PC-9 (cell line): ENCODE results near the gene AKAP13. TPM values are rescaled to one million over a fixed set of nuclear protein-coding genes. Genes with fewer than 3 reads are reported as not detected.

Experiments used
- BruUV-seq: library from RNA; stranded (reverse); fragments of 400-500 nt; replicated peaks from 2 replicates; lab custom pipeline; 2021; lab: Mats Ljungman, UMichigan
- CTCF ChIA-PET: fragments of 300-600 bp; sonication (Branson Sonifier 250); formaldehyde crosslinking; loops from one replicate; lab custom pipeline; 2022; ENCODE audit warnings: antibody characterized with exemption; lab: Charles Lee
- POLR2A ChIA-PET: fragments of 300-600 bp; sonication (Branson Sonifier 250); formaldehyde crosslinking; loops from one replicate; lab custom pipeline; 2022; ENCODE audit warnings: antibody characterized with exemption; ENCODE audit not compliant: unreplicated experiment; lab: Charles Lee
- DNase-seq, 2 experiments: peaks; one replicate each; pipeline versions ENCODE4 v3.0.0 to v3.0.0-alpha.2; 2015 to 2022; ENCODE audit warnings: mixed read lengths in 1 of 2
- H2AFZ ChIP-seq: fragments of 200-600 bp; sonication (generic); 2 replicates; pipeline ENCODE4 v1.8.1; 2017; ENCODE audit warnings: antibody characterized with exemption
- H3F3A ChIP-seq: fragments of 200-600 bp; sonication (generic); 2 replicates; pipeline ENCODE4 v1.8.1; 2017; ENCODE audit warnings: antibody characterized with exemption, mild to moderate bottlenecking, low read depth; ENCODE audit not compliant: insufficient read depth
- H3K27ac ChIP-seq: fragments of 200-600 bp; sonication (generic); 2 replicates; pipeline ENCODE4 v1.6.1; 2016; ENCODE audit warnings: mixed run types
- H3K27me3 ChIP-seq: fragments of 200-600 bp; sonication (generic); 2 replicates; pipeline ENCODE4 v1.6.1; 2016; ENCODE audit warnings: low read depth, mixed run types; ENCODE audit not compliant: insufficient read depth
- H3K36me3 ChIP-seq: fragments of 200-600 bp; sonication (generic); 2 replicates; pipeline ENCODE4 v1.6.1; 2016; ENCODE audit warnings: low read depth, mixed run types
- H3K4me1 ChIP-seq: fragments of 200-600 bp; sonication (generic); replicated peaks from 2 replicates; pipeline ENCODE4 v1.6.1; 2016; ENCODE audit warnings: mixed run types; ENCODE audit not compliant: insufficient read depth
- H3K4me2 ChIP-seq: fragments of 200-600 bp; sonication (generic); 2 replicates; pipeline ENCODE4 v1.6.1; 2017; ENCODE audit warnings: mixed run types
- H3K4me3 ChIP-seq: fragments of 200-600 bp; sonication (generic); 2 replicates; pipeline ENCODE4 v1.6.1; 2016; ENCODE audit warnings: mixed run types
- H3K79me2 ChIP-seq: fragments of 200-600 bp; sonication (generic); 2 replicates; pipeline ENCODE4 v1.6.1; 2017; ENCODE audit warnings: low read depth, mixed run types
- H3K9me2 ChIP-seq: fragments of 200-600 bp; sonication (generic); 2 replicates; pipeline ENCODE4 v1.8.1; 2017; ENCODE audit warnings: mild to moderate bottlenecking; ENCODE audit not compliant: insufficient read depth
- H3K9me3 ChIP-seq: fragments of 200-600 bp; sonication (generic); 2 replicates; pipeline ENCODE4 v1.8.1; 2016; ENCODE audit warnings: low read depth; ENCODE audit not compliant: insufficient read depth
- H4K20me1 ChIP-seq: fragments of 200-600 bp; sonication (generic); 2 replicates; pipeline ENCODE4 v1.8.1; 2017; ENCODE audit not compliant: insufficient read depth
- EZH2 ChIP-seq: fragments of 200-600 bp; sonication (generic); IDR thresholded peaks from 2 replicates; pipeline ENCODE4 v1.8.0; 2017; ENCODE audit warnings: antibody characterized with exemption, low read depth
- intact Hi-C: fragments of 100-400 bp; cut with micrococcal nuclease; formaldehyde crosslinking; loops from one replicate; pipeline ENCODE4 v1.10.0; 2022; ENCODE audit not compliant: unreplicated experiment
- total RNA-seq: library from RNA; stranded (reverse); gene quantifications from 2 replicates; pipeline ENCODE4 v1.2.3, GENCODE V29; 2021
- TF ChIP-seq, protein P1 (sequence below): fragments of 200-600 bp; sonication (generic); conservative IDR thresholded peaks from 2 replicates; pipeline ENCODE4 v1.6.1; 2017; ENCODE audit warnings: mixed run types, antibody characterized with exemption, mild to moderate bottlenecking, moderate library complexity

Gene AKAP13
- total RNA-seq, 1 experiment from 2014 or later = 82.5 TPM

- intact Hi-C loops = no loop called here
Measured at GRCh38 chr15:85564686-85565085, 184.3 kb downstream of the AKAP13 start.

GRCh38 chr15:85568261-85568808 lies 187.9 kb downstream of the AKAP13 start:
- no peak for TF ChIP-seq EZH2
- TF ChIP-seq, protein P1, sequence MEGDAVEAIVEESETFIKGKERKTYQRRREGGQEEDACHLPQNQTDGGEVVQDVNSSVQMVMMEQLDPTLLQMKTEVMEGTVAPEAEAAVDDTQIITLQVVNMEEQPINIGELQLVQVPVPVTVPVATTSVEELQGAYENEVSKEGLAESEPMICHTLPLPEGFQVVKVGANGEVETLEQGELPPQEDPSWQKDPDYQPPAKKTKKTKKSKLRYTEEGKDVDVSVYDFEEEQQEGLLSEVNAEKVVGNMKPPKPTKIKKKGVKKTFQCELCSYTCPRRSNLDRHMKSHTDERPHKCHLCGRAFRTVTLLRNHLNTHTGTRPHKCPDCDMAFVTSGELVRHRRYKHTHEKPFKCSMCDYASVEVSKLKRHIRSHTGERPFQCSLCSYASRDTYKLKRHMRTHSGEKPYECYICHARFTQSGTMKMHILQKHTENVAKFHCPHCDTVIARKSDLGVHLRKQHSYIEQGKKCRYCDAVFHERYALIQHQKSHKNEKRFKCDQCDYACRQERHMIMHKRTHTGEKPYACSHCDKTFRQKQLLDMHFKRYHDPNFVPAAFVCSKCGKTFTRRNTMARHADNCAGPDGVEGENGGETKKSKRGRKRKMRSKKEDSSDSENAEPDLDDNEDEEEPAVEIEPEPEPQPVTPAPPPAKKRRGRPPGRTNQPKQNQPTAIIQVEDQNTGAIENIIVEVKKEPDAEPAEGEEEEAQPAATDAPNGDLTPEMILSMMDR = no peak
- no peak overlapping the region for H3K27ac ChIP-seq
- no peak for DNase-seq
- 0 out of 2 replicates have a peak, but pooled peaks cover 5% of the 10 kb centered on the region for H3K36me3 ChIP-seq
- peaks cover 3% of the 10 kb centered on the region; the same call in 1 of the 2 replicates for H3F3A ChIP-seq
- H2AFZ ChIP-seq = no peak overlapping the region
- H3K79me2 ChIP-seq = peaks cover 6% of the 10 kb centered on the region
- H3K9me2 ChIP-seq = no peaks in the 10 kb centered on the region
- no peak overlapping the region for H3K4me3 ChIP-seq
- H3K27me3 ChIP-seq = no peaks in the 10 kb centered on the region
- H3K4me2 ChIP-seq = no peak overlapping the region
- no TSS peak for BruUV-seq
- CTCF ChIA-PET = no interaction called here
- H3K9me3 ChIP-seq = no peaks in the 10 kb centered on the region
- peaks cover 4% of the 10 kb centered on the region; the same call in 1 of the 2 replicates for H4K20me1 ChIP-seq
- intact Hi-C loops = no loop called here
- POLR2A ChIA-PET = no interaction called here
- H3K4me1 ChIP-seq = no peaks in the 10 kb centered on the region

More at GRCh38 chr15:85564686-85565085, 184.3 kb downstream of the AKAP13 start:
- no peaks in the 10 kb centered on the region for H3K79me2 ChIP-seq
- peaks cover 4% of the 10 kb centered on the region; the same call in 1 of the 2 replicates for H4K20me1 ChIP-seq
- TF ChIP-seq, protein P1 = no peak
- TF ChIP-seq EZH2 = no peak
- H3K4me3 ChIP-seq = no peak overlapping the region
- no peak overlapping the region for H3K27ac ChIP-seq
- H3K36me3 ChIP-seq = 0 out of 2 replicates have a peak, but pooled peaks cover 5% of the 10 kb centered on the region
- DNase-seq = no peak
- H3K4me1 ChIP-seq = no peaks in the 10 kb centered on the region
- ChIA-PET POLR2A (no interaction called here), CTCF (no interaction called here)
- no peaks in the 10 kb centered on the region for H3K27me3 ChIP-seq
- no TSS peak for BruUV-seq
- no peak overlapping the region for H3K4me2 ChIP-seq
- peaks cover 8% of the 10 kb centered on the region; the same call in 1 of the 2 replicates for H3F3A ChIP-seq
- no peaks in the 10 kb centered on the region for H3K9me2 ChIP-seq
- no peaks in the 10 kb centered on the region for H3K9me3 ChIP-seq
- no peak overlapping the region for H2AFZ ChIP-seq

DNA sequence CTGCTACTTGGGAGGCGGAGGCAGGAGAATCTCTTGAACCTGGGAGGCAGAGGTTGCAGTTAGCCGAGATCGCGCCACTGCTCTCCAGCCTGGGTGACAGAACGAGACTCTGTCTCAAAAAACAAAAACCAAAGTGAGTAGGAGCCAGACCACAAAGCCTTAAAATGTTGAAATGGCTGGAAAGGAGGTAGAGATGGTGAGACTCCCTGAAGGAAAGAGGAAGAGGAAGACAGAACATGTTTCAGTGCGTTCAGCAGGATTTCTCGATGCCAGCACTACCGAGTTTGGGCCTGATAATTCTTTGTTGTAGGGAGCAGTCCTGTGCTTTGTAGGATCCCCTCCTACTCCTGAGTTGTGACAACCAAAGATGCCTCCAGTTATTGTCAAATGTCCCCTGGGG lies 189.9 kb downstream of the AKAP13 start:
- no TSS peak for BruUV-seq
- Histone ChIP-seq H3K4me1 (no peaks in the 10 kb centered on the region), H3K36me3 (no peaks in the 10 kb centered on the region), H3K27ac (no peak overlapping the region), H3K4me2 (no peak overlapping the region), H3K9me2 (no peaks in the 10 kb centered on the region), H4K20me1 (peaks cover 4% of the 10 kb centered on the region; the same call in 1 of the 2 replicates), H3K27me3 (no peaks in the 10 kb centered on the region), H3K4me3 (no peak overlapping the region), H2AFZ (no peak overlapping the region), H3K9me3 (no peaks in the 10 kb centered on the region), H3F3A (no peaks in the 10 kb centered on the region), H3K79me2 (peaks cover 11% of the 10 kb centered on the region)
- CTCF ChIA-PET = no interaction called here
- no peak for TF ChIP-seq EZH2
- TF ChIP-seq, protein P1 = no peak
- DNase-seq = no peak
- POLR2A ChIA-PET = no interaction called here
- intact Hi-C loops = no loop called here
